HL-60 (cell line): Measurements from ENCODE around the gene ZPR1.
"Not testable (repeated sequence)": the region's sequence is repeated elsewhere in the genome, so short reads cannot be mapped to it uniquely, and the experiment has no call there.

Experiments
- DNase-seq, 2 experiments: peaks; one replicate each; pipeline ENCODE4 v3.0.0-alpha.2; 2010 to 2020; ENCODE audit warnings: low read depth in 1 of 2, low spot score in 1 of 2
- H3K27ac ChIP-seq: fragments of 250-450 bp; sonication (Bioruptor Pico); replicated peaks from 2 replicates; pipeline ENCODE4 v1.5.1; 2020; ENCODE audit warnings: mild to moderate bottlenecking, moderate library complexity
- H3K27me3 ChIP-seq: fragments of 250-450 bp; sonication (Bioruptor Pico); 2 replicates; pipeline ENCODE4 v1.5.1; 2021; ENCODE audit warnings: mild to moderate bottlenecking, moderate library complexity; ENCODE audit not compliant: insufficient read depth, poor library complexity, severe bottlenecking
- H3K4me3 ChIP-seq: replicated peaks from 2 replicates; pipeline ENCODE4 v1.5.1; 2011; ENCODE audit warnings: mild to moderate bottlenecking, control low read depth, low read length; ENCODE audit not compliant: insufficient read depth
- GABPA ChIP-seq: IDR thresholded peaks from 2 replicates; pipeline ENCODE4 v1.6.1; 2012; ENCODE audit warnings: low read depth
- POLR2AphosphoS5 ChIP-seq: IDR thresholded peaks from 2 replicates; pipeline ENCODE4 v1.6.1; 2012; ENCODE audit warnings: low read depth
- SPI1 ChIP-seq: IDR thresholded peaks from 2 replicates; pipeline ENCODE4 v1.6.1; 2012; ENCODE audit warnings: low read depth, mild to moderate bottlenecking, borderline replicate concordance
- TF ChIP-seq, protein P1 (sequence below): IDR thresholded peaks from 2 replicates; pipeline ENCODE4 v1.6.1; 2012; ENCODE audit warnings: low read depth; ENCODE audit not compliant: insufficient replicate concordance
- TF ChIP-seq, protein P2 (sequence below): IDR thresholded peaks from one replicate; pipeline ENCODE4 v1.5.1; 2011; ENCODE audit warnings: low read length, control low read depth, inconsistent platforms; ENCODE audit not compliant: insufficient read depth

Gene ZPR1

GRCh38 chr11:116835042-116835772, 47.4 kb upstream of the ZPR1 start:
- no peak overlapping the region; the same call in 1 of the 2 replicates for H3K4me3 ChIP-seq
- no peaks in the 10 kb centered on the region for H3K27me3 ChIP-seq
- TF ChIP-seq SPI1, result peak; percentile 92
- TF ChIP-seq POLR2AphosphoS5, result no peak; the same call in 1 of the 2 replicates
- TF ChIP-seq GABPA, result no peak
- TF ChIP-seq, protein P1, sequence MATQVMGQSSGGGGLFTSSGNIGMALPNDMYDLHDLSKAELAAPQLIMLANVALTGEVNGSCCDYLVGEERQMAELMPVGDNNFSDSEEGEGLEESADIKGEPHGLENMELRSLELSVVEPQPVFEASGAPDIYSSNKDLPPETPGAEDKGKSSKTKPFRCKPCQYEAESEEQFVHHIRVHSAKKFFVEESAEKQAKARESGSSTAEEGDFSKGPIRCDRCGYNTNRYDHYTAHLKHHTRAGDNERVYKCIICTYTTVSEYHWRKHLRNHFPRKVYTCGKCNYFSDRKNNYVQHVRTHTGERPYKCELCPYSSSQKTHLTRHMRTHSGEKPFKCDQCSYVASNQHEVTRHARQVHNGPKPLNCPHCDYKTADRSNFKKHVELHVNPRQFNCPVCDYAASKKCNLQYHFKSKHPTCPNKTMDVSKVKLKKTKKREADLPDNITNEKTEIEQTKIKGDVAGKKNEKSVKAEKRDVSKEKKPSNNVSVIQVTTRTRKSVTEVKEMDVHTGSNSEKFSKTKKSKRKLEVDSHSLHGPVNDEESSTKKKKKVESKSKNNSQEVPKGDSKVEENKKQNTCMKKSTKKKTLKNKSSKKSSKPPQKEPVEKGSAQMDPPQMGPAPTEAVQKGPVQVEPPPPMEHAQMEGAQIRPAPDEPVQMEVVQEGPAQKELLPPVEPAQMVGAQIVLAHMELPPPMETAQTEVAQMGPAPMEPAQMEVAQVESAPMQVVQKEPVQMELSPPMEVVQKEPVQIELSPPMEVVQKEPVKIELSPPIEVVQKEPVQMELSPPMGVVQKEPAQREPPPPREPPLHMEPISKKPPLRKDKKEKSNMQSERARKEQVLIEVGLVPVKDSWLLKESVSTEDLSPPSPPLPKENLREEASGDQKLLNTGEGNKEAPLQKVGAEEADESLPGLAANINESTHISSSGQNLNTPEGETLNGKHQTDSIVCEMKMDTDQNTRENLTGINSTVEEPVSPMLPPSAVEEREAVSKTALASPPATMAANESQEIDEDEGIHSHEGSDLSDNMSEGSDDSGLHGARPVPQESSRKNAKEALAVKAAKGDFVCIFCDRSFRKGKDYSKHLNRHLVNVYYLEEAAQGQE, result no peak
- DNase-seq, result peak in 1 of 2 experiments; percentile 71
- H3K27ac ChIP-seq, result peak overlapping the region; percentile 66

GRCh38 chr11:116834535-116835041, 46.8 kb upstream of the ZPR1 start:
- not testable (repeated sequence) for DNase-seq, H3K27me3 ChIP-seq, H3K4me3 ChIP-seq, H3K27ac ChIP-seq

DNA sequence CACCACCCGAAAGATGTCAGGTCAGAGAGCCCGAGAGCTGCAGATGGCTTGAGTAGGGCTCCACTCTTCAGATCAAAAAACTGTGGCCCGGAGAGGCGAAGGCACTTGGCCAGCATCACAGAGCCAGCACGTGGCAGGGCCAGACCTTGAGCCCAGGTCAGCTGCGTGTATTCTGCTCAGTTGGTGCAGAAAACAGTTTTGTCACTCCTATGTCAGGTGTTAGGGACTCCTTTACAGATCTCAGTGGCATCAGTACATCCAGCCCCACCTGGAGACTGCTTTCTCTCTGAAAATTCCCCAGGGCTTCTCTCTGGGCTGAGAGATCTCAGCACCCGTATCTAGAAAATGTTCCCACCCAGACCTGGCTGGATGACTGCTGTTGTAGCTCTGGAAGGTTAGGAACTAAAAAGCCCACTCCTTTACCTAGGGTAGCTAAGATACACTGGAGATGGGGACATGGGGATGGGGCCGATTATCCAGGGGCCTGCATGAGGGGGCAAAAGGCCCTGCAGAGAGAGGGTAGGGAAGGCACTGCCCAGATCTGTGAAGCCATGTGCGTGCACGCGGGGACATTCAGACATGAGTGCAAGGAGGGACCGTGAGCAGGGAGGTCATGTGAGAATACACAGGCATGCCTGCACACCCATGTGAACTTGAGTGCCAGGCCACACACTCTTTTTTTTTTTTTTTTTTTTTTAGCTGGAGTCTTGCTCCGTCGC, 46.2 kb upstream of the ZPR1 start:
- DNase-seq, result no peak
- H3K27me3 ChIP-seq, result no peaks in the 10 kb centered on the region
- no peak overlapping the region for H3K4me3 ChIP-seq
- H3K27ac ChIP-seq, result no peak overlapping the region
- TF ChIP-seq, protein P2, sequence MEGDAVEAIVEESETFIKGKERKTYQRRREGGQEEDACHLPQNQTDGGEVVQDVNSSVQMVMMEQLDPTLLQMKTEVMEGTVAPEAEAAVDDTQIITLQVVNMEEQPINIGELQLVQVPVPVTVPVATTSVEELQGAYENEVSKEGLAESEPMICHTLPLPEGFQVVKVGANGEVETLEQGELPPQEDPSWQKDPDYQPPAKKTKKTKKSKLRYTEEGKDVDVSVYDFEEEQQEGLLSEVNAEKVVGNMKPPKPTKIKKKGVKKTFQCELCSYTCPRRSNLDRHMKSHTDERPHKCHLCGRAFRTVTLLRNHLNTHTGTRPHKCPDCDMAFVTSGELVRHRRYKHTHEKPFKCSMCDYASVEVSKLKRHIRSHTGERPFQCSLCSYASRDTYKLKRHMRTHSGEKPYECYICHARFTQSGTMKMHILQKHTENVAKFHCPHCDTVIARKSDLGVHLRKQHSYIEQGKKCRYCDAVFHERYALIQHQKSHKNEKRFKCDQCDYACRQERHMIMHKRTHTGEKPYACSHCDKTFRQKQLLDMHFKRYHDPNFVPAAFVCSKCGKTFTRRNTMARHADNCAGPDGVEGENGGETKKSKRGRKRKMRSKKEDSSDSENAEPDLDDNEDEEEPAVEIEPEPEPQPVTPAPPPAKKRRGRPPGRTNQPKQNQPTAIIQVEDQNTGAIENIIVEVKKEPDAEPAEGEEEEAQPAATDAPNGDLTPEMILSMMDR, result no peak
- no peak for TF ChIP-seq GABPA

DNA sequence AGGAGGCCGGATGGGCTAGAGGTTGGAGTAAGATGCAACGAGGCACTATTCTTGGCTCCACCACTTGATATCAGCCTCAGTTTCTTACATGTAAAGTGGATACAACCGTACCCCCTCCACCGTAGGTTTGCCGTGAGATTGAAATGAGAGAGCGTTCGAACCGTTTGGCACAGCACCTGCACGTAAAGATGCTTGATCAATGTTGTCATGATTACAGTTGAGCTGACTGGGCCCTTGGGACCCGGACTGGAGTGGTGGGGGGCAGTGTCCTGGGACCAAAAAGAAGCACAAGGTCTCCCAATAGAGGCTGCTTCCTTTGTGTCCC, 45.6 kb upstream of the ZPR1 start:
- TF ChIP-seq SPI1 (no peak), GABPA (no peak), POLR2AphosphoS5 (no peak)
- TF ChIP-seq, protein P2, result no peak
- TF ChIP-seq, protein P1, result no peak
- H3K4me3 ChIP-seq, result no peak overlapping the region
- DNase-seq, result no peak
- H3K27me3 ChIP-seq, result no peaks in the 10 kb centered on the region
- H3K27ac ChIP-seq, result no peak overlapping the region
